Measurements from ENCODE around the gene TAL1. TPM values are rescaled to one million over a fixed set of nuclear protein-coding genes. Genes with fewer than 3 reads are reported as not detected.

The TAL1 gene
- total and polyA plus RNA-seq, 2 donors (not counting 3 experiments of a cell fraction or from before 2014, with no cell fraction given), result 36.7 to 52.4 TPM

- FAIRE-seq (no peak), DNase-seq (ENCODE audit: low read depth, low spot score) (no peak)
- Histone ChIP-seq H3K9me3 (replicated peaks; ENCODE audit: control insufficient read depth, insufficient read depth, low read length) (no peaks in the 10 kb centered on the region), H3K79me2 (ENCODE audit: control insufficient read depth, insufficient read depth, low read length) (no peaks in the 10 kb centered on the region), H4K20me1 (replicated peaks; ENCODE audit: control insufficient read depth, extremely low read depth, insufficient read depth, low read length) (no peaks in the 10 kb centered on the region), H3K4me3 (replicated peaks in 1 of 3; ENCODE audit: insufficient read depth in 1 of 3, low read depth in 1 of 3, low read length in 3 of 3) (no peak overlapping the region), H3K9ac (replicated peaks; ENCODE audit: extremely low read depth, insufficient read depth, low read length) (no peak overlapping the region), H3K27me3 (ENCODE audit: control insufficient read depth in 2 of 2, insufficient read depth in 2 of 2, low read length in 2 of 2) (no peaks in the 10 kb centered on the region), H3K27ac (ENCODE audit: insufficient read depth, low read depth, low read length) (no peak overlapping the region), H3K36me3 (ENCODE audit: control insufficient read depth in 2 of 2, extremely low read depth in 1 of 2, insufficient read depth in 2 of 2, low read length in 2 of 2) (no peaks in the 10 kb centered on the region), H2AFZ (ENCODE audit: low read depth, low read length) (peak overlapping the region; percentile 9), H3K4me1 (ENCODE audit: control insufficient read depth, extremely low read depth, insufficient read depth, low read length) (peaks cover 19% of the 10 kb centered on the region), H3K9me1 (replicated peaks; ENCODE audit: control insufficient read depth, extremely low read depth, insufficient read depth, low read length) (no peaks in the 10 kb centered on the region), H3K4me2 (ENCODE audit: insufficient read depth, low read length) (no peak overlapping the region)
- ChIA-PET CTCF (interaction anchor here (0.6 to 8.1 kb wide), 5 partner anchors 10 to 543 kb away, joined by 3 to 223 read pairs (median 8); partner anchors contain the start of gene FOXD2), POLR2A (interaction anchor here (1.7 kb wide), 1 partner anchor 46 kb away, joined by 5 read pairs; no protein-coding TSS in a partner anchor)
- TF ChIP-seq FOS (IDR thresholded peaks at IDR 0.05; ENCODE audit: borderline replicate concordance, insufficient read depth, low read length) (no peak), GATA2 (IDR thresholded peaks at IDR 0.05; ENCODE audit: insufficient read depth, insufficient read length, low read depth, low read length) (no peak), POLR2AphosphoS5 (IDR thresholded peaks at IDR 0.05; ENCODE audit: insufficient read depth, low read depth, low read length) (no peak), JUN (IDR thresholded peaks at IDR 0.05; ENCODE audit: borderline replicate concordance, insufficient read depth, insufficient read length, low read depth) (no peak), POLR2A (IDR thresholded peaks at IDR 0.05; ENCODE audit: low read depth, low read length) (no peak), EZH2 (IDR thresholded peaks at IDR 0.05; ENCODE audit: borderline replicate concordance, low read depth, low read length, severe bottlenecking) (no peak), MYC (IDR thresholded peaks at IDR 0.05; ENCODE audit: low read depth, low read length) (no peak)
- TF ChIP-seq, protein P1, sequence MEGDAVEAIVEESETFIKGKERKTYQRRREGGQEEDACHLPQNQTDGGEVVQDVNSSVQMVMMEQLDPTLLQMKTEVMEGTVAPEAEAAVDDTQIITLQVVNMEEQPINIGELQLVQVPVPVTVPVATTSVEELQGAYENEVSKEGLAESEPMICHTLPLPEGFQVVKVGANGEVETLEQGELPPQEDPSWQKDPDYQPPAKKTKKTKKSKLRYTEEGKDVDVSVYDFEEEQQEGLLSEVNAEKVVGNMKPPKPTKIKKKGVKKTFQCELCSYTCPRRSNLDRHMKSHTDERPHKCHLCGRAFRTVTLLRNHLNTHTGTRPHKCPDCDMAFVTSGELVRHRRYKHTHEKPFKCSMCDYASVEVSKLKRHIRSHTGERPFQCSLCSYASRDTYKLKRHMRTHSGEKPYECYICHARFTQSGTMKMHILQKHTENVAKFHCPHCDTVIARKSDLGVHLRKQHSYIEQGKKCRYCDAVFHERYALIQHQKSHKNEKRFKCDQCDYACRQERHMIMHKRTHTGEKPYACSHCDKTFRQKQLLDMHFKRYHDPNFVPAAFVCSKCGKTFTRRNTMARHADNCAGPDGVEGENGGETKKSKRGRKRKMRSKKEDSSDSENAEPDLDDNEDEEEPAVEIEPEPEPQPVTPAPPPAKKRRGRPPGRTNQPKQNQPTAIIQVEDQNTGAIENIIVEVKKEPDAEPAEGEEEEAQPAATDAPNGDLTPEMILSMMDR (IDR thresholded peaks at IDR 0.05; ENCODE audit: extremely low read depth in 1 of 2, insufficient read depth in 1 of 2, low read depth in 1 of 2, low read length in 2 of 2), result no peak
- TF ChIP-seq, protein P2, sequence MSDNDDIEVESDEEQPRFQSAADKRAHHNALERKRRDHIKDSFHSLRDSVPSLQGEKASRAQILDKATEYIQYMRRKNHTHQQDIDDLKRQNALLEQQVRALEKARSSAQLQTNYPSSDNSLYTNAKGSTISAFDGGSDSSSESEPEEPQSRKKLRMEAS (IDR thresholded peaks at IDR 0.05; ENCODE audit: insufficient read depth, insufficient read length), result no peak
- dilution Hi-C loops (cut with MboI; ENCODE audit: extremely low pct_ligation_motif_present, low sequenced_read_pairs), result no loop called here
- intact Hi-C loops (cut with micrococcal nuclease), result no loop called here
- BruUV-seq (replicated peaks), result no TSS peak
Observed at GRCh38 chr1:47182676-47183235, 49.3 kb downstream of the TAL1 start.
